GM10847 (cell line): ENCODE results near the gene CACNA1C.

Source experiments
- POLR2A ChIP-seq: IDR thresholded peaks from 2 replicates; pipeline ENCODE4 v1.6.1; 2011; ENCODE audit not compliant: insufficient read length; ENCODE audit errors: extremely low read depth

CACNA1C gene

DNA sequence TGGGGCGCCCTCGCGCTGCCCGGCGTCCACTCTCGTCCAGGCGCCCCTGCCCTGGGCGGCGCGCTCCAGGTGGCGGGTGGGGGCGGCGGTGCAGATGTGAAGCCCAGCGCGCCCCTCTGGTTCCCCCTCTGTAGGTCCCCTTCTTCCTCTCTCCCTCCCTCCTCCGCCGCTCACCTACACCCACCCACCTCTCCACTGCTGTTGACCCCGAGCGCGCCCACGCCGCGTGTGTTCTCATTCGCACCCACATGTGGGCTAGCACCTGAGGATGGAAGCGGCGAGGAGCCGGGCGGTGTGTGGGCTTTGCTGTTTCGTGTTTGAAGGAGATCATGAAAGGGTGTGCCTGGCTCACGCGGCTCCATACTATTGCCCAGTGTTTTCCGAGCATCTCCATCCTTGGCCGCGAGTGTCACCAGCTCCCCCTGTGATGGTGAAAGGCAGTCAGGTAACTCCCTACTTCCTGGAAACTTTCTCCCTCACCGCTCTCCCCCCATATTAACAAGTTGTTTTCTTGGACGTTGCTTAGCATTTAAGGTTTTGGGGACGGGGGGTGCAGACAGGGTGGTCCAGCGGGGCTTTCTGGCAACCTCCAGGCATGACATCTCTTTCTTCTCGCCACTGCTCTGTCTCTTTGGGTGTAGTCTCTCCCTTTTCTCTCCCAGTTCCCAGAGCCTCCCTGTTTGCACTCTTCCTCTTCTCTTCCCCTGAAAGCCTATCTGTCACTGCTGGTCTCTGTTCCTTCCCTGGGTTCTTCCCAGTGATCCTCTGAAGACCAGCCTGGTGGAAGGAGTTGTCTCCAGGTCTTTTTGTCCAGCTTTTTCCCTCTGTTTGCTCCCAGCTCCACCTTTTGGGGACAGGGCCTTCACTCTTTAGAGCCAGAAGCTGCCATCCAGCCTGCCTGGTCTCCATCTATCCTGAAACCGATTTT is 1.6 kb downstream of the CACNA1C start:
- no peak for TF ChIP-seq POLR2A

DNA sequence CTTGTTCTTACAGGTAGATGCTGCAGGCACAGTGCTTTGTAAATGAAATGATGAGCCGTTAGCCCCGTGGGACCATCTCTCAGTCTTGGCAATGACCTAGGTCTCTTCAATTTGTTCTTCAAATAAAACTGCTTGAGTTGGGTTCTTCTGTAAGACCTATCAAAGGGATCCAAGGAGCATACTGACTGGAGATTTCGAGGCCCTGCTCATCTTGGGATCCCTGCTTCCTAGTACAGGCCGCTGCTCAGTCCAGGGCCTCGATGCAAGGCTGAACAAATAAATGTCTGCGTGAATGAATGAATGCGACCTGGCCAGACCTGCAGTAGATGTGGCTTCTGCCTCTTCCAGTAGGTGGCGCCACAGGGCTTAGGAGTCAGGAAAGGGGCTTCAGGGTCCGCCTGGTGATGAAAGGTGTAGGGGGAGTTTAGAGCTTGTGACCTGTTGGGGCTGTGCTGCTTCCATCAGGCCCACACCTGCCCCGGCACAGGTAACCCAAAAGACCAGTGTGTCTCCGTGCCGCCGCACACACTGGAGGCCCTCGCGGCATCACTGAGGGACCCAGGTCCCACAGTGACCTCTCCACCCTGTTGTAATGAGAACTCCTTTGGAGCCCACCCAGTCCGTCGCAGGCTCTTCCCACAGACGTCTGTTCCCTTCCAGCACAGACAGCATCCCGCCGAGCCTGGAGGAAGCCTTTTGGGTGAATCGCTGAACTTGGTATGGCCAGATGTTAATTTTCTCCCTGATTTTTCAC is 4.4 kb downstream of the CACNA1C start:
- TF ChIP-seq POLR2A, result no peak

GRCh38 chr12:2057795-2058408 is 5.1 kb downstream of the CACNA1C start:
- TF ChIP-seq POLR2A, result no peak

GRCh38 chr12:2058837-2059236 is 6.0 kb downstream of the CACNA1C start:
- no peak for TF ChIP-seq POLR2A

DNA sequence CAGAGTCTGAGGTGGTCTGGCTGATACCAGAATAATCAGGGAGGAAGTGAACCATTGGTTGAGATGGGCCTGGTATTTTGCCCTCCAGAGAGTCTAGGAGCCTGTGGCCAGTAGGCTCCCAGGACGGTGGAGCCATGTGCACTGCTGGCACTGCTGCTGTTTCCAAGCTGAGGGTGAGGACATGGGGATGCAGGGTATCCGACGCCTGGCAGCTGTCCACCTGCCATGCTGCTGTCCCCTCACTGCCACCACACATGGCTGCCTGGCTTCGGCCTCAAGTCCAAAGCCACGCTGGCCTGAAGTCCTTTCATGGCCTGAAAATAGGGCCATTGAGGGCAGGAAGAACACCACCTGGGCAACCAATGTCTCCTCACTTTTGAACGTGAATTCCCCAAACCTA is 8.6 kb downstream of the CACNA1C start:
- no peak for TF ChIP-seq POLR2A

- TF ChIP-seq POLR2A, result no peak
Observed at GRCh38 chr12:2064071-2064507, 11.3 kb downstream of the CACNA1C start.

DNA sequence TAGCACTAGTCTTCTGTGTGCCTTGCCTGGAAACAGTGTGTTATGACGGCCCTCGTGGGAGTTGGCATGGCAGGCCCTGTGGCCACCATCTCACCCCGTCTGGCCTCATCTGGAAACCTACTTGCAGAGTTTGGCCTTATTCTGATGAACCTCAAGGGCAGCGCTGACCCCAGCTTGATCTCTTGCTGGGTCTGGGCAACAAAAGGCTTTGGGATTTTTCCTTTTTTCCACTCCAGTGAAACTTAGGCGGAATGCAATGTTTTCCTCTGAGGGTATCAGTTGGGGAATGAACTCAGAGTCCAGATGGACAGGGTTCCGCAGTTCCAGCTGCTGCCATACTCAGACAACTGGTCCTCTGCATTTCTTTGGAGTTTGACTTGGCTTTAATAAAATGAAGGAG is 15.9 kb downstream of the CACNA1C start:
- no peak for TF ChIP-seq POLR2A

DNA sequence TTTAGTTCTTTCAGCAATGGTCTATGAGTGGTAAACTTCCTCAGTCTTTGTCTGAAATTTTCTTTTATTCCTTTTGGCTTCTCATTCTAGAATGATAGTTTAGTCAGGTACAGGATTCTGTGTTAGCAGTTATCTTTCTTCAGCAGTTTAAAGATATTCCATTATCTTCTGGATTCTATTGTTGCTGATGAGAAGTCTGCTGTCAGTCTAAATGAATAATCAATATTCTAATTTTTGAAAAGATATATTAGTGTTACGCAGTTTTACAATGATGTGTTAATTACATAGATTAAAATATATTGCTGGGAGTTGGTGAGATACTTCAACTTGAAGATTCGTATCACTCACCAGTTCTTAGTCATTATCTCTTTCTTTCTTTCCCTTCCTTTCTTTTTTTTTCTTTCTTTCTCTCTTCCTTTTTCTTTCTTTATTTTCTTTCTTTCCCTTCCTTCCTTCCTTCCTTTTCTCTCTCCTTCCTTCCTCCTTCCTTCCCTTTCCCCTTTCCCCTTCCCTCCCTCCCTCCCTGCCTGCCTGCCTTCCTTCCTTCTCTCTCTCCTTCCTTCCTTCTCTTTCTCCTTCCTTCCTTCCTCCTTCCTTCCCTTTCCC is 17.8 kb downstream of the CACNA1C start:
- TF ChIP-seq POLR2A, result no peak

DNA sequence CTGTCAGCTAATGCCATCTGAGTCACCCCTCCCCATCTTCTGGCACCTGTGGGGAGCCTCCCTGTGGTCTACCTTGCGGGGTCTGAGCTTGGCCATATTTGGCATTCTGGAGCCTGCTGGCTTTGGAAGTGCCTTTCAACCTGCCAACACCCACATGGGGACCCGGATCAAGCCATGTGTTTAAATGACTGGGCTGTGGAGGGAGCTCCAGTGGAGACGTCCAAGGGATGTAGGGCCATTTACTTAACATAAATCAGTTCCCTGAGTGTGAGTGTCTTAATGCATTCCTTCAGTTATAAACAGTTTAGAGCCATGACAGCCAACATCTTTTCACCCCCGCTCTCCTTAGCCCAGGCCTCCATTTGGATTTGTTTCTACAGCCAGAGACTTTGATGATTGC is 22.0 kb downstream of the CACNA1C start:
- no peak for TF ChIP-seq POLR2A

- no peak for TF ChIP-seq POLR2A
Observed at GRCh38 chr12:2075508-2076195, 22.9 kb downstream of the CACNA1C start.

GRCh38 chr12:2076196-2076570 is 23.4 kb downstream of the CACNA1C start:
- no peak for TF ChIP-seq POLR2A

DNA sequence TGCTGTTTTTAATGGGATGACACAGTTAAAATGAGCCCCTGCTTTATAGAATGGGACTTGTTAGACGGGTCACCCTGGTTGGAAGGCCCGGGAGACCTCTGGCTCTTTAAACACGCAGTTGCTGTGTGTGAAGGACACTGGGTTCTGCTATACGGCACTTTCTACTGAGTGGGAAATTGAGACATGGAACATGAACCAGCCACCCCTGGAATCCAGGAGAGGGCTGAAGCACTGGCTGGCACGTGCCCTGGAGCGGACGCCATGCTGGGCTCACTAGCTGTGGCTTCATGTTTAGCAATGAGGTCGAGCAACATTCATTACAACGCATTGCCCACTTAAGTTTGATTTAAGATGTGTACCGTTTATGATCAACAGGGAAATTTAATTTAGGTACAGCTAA is 23.9 kb downstream of the CACNA1C start:
- no peak for TF ChIP-seq POLR2A

GRCh38 chr12:2080604-2081003 is 27.8 kb downstream of the CACNA1C start:
- TF ChIP-seq POLR2A, result no peak

- TF ChIP-seq POLR2A, result no peak
Observed at GRCh38 chr12:2082321-2082720, 29.5 kb downstream of the CACNA1C start.

DNA sequence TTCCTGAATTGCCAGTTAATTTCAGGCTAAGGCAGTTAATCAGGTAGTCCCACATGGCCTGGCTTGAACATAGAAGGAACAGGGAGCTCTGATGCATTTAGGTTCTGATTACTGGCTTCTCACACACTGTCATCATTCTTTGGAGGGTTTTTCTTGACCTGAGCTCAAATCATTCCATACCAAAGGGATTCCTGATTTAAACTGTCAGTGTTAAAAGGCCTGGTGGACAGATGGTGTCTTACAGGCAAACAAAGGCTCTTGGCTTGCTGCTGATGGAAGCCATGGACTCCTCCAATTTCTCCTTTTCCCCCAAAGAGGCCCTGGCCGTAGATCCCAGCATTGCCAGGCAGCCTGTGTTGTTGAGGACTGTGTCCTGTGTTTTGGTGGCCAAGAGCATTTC is 30.2 kb downstream of the CACNA1C start:
- TF ChIP-seq POLR2A, result no peak
